GM23248 (cell line): ENCODE measurements around the gene RASA2.

Source experiments
- EZH2 ChIP-seq: fragments of 200-600 bp; sonication (generic); IDR thresholded peaks from 2 replicates; pipeline ENCODE4 v1.6.1; 2018; ENCODE audit warnings: antibody characterized with exemption, mild to moderate bottlenecking; ENCODE audit not compliant: insufficient read depth, poor library complexity, severe bottlenecking
- EZH2phosphoT487 ChIP-seq: fragments of 200-600 bp; sonication (generic); IDR thresholded peaks from 2 replicates; pipeline ENCODE4 v1.6.1; 2018; ENCODE audit warnings: antibody characterized with exemption, moderate library complexity, mild to moderate bottlenecking, low read depth; ENCODE audit not compliant: insufficient read depth

GRCh38 chr3:141529717-141530414, 43.0 kb downstream of the RASA2 start:
- TF ChIP-seq EZH2phosphoT487 (no peak), EZH2 (no peak)
